Liver (tissue), 9 donors: ENCODE results near the gene RPL29. TPM values are rescaled to one million over a fixed set of nuclear protein-coding genes. Genes with fewer than 3 reads are reported as not detected.

Experiments used
- DNase-seq: peaks from one replicate; pipeline ENCODE4 v3.0.0-alpha.2; 2017; ENCODE audit warnings: low spot score
- H3K27ac ChIP-seq, 2 donors: one replicate each; pipeline ENCODE4 v1.7.0; 2013; ENCODE audit warnings: inconsistent platforms in 2 of 2, low read length in 2 of 2, control low read depth in 1 of 2, low read depth in 1 of 2, mild to moderate bottlenecking in 1 of 2
- H3K27me3 ChIP-seq, 4 donors: one replicate each; pipeline versions ENCODE4 v1.6.1 to v1.7.0; 2013; ENCODE audit warnings: low read length in 3 of 4, inconsistent platforms in 1 of 4, mild to moderate bottlenecking in 1 of 4, moderate library complexity in 1 of 4; ENCODE audit not compliant: control insufficient read depth in 4 of 4, insufficient read depth in 4 of 4
- H3K36me3 ChIP-seq, 4 donors: one replicate each; pipeline versions ENCODE4 v1.6.1 to v1.7.0; 2013; ENCODE audit warnings: low read length in 3 of 4, mild to moderate bottlenecking in 3 of 4, low read depth in 1 of 4, moderate library complexity in 1 of 4; ENCODE audit not compliant: control insufficient read depth in 4 of 4, insufficient read depth in 3 of 4
- H3K4me1 ChIP-seq, 4 donors: one replicate each; pipeline versions ENCODE4 v1.6.1 to v1.7.0; 2013; ENCODE audit warnings: low read length in 3 of 4, mild to moderate bottlenecking in 3 of 4, moderate library complexity in 1 of 4; ENCODE audit not compliant: control insufficient read depth in 4 of 4, insufficient read depth in 4 of 4
- H3K4me3 ChIP-seq, 3 donors: one replicate each; pipeline versions ENCODE4 v1.6.1 to v1.7.0; 2013; ENCODE audit warnings: low read length in 3 of 3, control low read depth in 1 of 3, low read depth in 1 of 3, mild to moderate bottlenecking in 1 of 3
- H3K9ac ChIP-seq, 2 donors: one replicate each; pipeline ENCODE4 v1.7.0; 2013; ENCODE audit warnings: low read length in 2 of 2, mild to moderate bottlenecking in 2 of 2, moderate library complexity in 2 of 2, control low read depth in 1 of 2, low read depth in 1 of 2
- H3K9me3 ChIP-seq, 4 donors: one replicate each; pipeline versions ENCODE4 v1.6.1 to v1.7.0; 2013; ENCODE audit warnings: low read length in 3 of 4; ENCODE audit not compliant: control insufficient read depth in 4 of 4
- ATF3 ChIP-seq: IDR thresholded peaks from 2 replicates; pipeline ENCODE4 v1.6.1; 2016; ENCODE audit warnings: antibody characterized with exemption
- CTCF ChIP-seq: fragments of 150-350 bp; IDR thresholded peaks from 2 replicates; pipeline ENCODE4 v1.5.1; 2017; ENCODE audit warnings: improper control_type of control experiment, low read depth, low read length; ENCODE audit not compliant: missing input control
- EGR1 ChIP-seq, 2 donors: IDR thresholded peaks; 2 replicates each; pipeline ENCODE4 v1.6.1; 2016 to 2018; ENCODE audit warnings: antibody characterized with exemption in 2 of 2, low read depth in 2 of 2
- FOXA2 ChIP-seq: IDR thresholded peaks from 2 replicates; pipeline ENCODE4 v1.6.1; 2016; ENCODE audit warnings: antibody characterized with exemption
- GABPA ChIP-seq, 2 donors: IDR thresholded peaks in 1 of 2; conservative IDR thresholded peaks in 1 of 2; 2 replicates each; pipeline ENCODE4 v1.6.1; 2016; ENCODE audit warnings: antibody characterized with exemption in 2 of 2, mild to moderate bottlenecking in 1 of 2, moderate library complexity in 1 of 2
- JUND ChIP-seq, 2 donors: IDR thresholded peaks; 2 replicates each; pipeline ENCODE4 v1.6.1; 2016; ENCODE audit warnings: antibody characterized with exemption in 2 of 2
- NR2F2 ChIP-seq: IDR thresholded peaks from 2 replicates; pipeline ENCODE4 v1.6.1; 2016; ENCODE audit warnings: antibody characterized with exemption
- RAD21 ChIP-seq, 2 donors: IDR thresholded peaks; 2 replicates each; pipeline ENCODE4 v1.6.1; 2016; ENCODE audit warnings: antibody characterized with exemption in 2 of 2, mild to moderate bottlenecking in 2 of 2
- REST ChIP-seq: IDR thresholded peaks from 2 replicates; pipeline ENCODE4 v1.6.1; 2016; ENCODE audit warnings: antibody characterized with exemption, mild to moderate bottlenecking
- RXRA ChIP-seq, 2 donors: IDR thresholded peaks; 2 replicates each; pipeline ENCODE4 v1.6.1; 2017 to 2018; ENCODE audit warnings: antibody characterized with exemption in 2 of 2, mild to moderate bottlenecking in 1 of 2
- TAF1 ChIP-seq: conservative IDR thresholded peaks from 2 replicates; pipeline ENCODE4 v1.6.1; 2016; ENCODE audit warnings: antibody characterized with exemption, mild to moderate bottlenecking
- YY1 ChIP-seq: IDR thresholded peaks from 2 replicates; pipeline ENCODE4 v1.6.1; 2016; ENCODE audit warnings: antibody characterized with exemption, mild to moderate bottlenecking
- ZBTB33 ChIP-seq: IDR thresholded peaks from 2 replicates; pipeline ENCODE4 v1.6.1; 2016; ENCODE audit warnings: antibody characterized with exemption
- WGBS: extraction: QIAGEN DNeasy Blood & Tissue Kit; methylation state at CpG from one replicate; pipeline ENCODE4 v1.1.7; 2013; 5-methylcytosine and 5-hydroxymethylcytosine counted together
- polyA plus RNA-seq, 2 donors: library from polyadenylated mRNA; stranded (reverse) in 1 of 2; unstranded in 1 of 2; fragments of 200-250 nt in 1 of 2; fragments of >200 nt in 1 of 2; fragmentation: Nextera tagmentation in 1 of 2; extraction: Ambion mirVana in 1 of 2; gene quantifications; one replicate each; pipeline versions ENCODE4 v1.2.1 to v1.2.3, GENCODE V29; 2013 to 2015
- total RNA-seq, 2 donors: library from RNA; depleted of rRNA; stranded (reverse); fragments of >200 nt; gene quantifications; one replicate each; pipeline ENCODE4 v1.2.3, GENCODE V29; 2014
- donor health status: healthy.
- donor health status: healthy.
- donor health status: healthy.
- donor health status: healthy.
- donor health status: healthy.

The RPL29 gene
- total and polyA plus RNA-seq, 4 donors, result 292 to 789 (median 388) TPM

GRCh38 chr3:51988286-51989146 is 7.2 kb downstream of the RPL29 start:
- TF ChIP-seq EGR1 (IDR thresholded peaks at IDR 0.05; ENCODE audit: low read depth in 2 of 2) (no peak), REST (no peak), YY1 (no peak), TAF1 (no peak), CTCF (no peak), RXRA (IDR thresholded peaks at IDR 0.05) (no peak), FOXA2 (no peak)
- H3K4me3 ChIP-seq, result no peak overlapping the region
- H3K27me3 ChIP-seq, result no peaks in the 10 kb centered on the region
- DNase-seq, result no peak
- 84% methylated on average over 15 of the region's 15 CpGs for WGBS
- H3K4me1 ChIP-seq, result peaks cover 5 to 30% (median 17%) of the 10 kb centered on the region in 4 donors
- no peak overlapping the region for H3K27ac ChIP-seq
- no peak overlapping the region for H3K9ac ChIP-seq
- H3K36me3 ChIP-seq, result peaks cover 4 to 12% (median 9%) of the 10 kb centered on the region in 4 donors
- no peaks in the 10 kb centered on the region for H3K9me3 ChIP-seq

GRCh38 chr3:51987568-51987967 is 8.1 kb downstream of the RPL29 start:
- Histone ChIP-seq H3K9me3 (no peaks in the 10 kb centered on the region), H3K9ac (no peak overlapping the region), H3K4me1 (peaks cover 5 to 30% (median 19%) of the 10 kb centered on the region in 4 donors), H3K27ac (no peak overlapping the region), H3K27me3 (no peaks in the 10 kb centered on the region), H3K36me3 (peaks cover under 1 to 8% (median 5%) of the 10 kb centered on the region in 4 donors), H3K4me3 (no peak overlapping the region)
- TF ChIP-seq GABPA (IDR thresholded peaks at IDR 0.05 in 1 of 2, conservative IDR thresholded peaks at IDR 0.05 in 1 of 2) (no peak), ATF3 (no peak), FOXA2 (no peak), RAD21 (IDR thresholded peaks at IDR 0.05) (no peak), NR2F2 (no peak), ZBTB33 (no peak), YY1 (no peak), JUND (IDR thresholded peaks at IDR 0.05) (no peak)
- 94% methylated on average over 7 of the region's 7 CpGs for WGBS
- no peak for DNase-seq
